Ovary (tissue), 9 donors: ENCODE data around the gene EPN3. TPM values are rescaled to one million over a fixed set of nuclear protein-coding genes. Genes with fewer than 3 reads are reported as not detected.

Source experiments
- DNase-seq, 5 donors: peaks; one replicate each; pipeline ENCODE4 v3.0.0-alpha.2; 2019 to 2020
- H3K27ac ChIP-seq, 2 donors: fragments of 200-600 bp; one replicate each; pipeline versions ENCODE4 v1.5.1 to v1.8.0; 2019 to 2022
- H3K27me3 ChIP-seq: fragments of 200-600 bp; one replicate; pipeline ENCODE4 v1.8.0; 2022
- H3K36me3 ChIP-seq: fragments of 200-600 bp; sonication (generic); one replicate; pipeline ENCODE4 v1.5.1; 2019
- H3K4me1 ChIP-seq: one replicate; pipeline ENCODE4 v1.8.1; 2013; ENCODE audit warnings: mild to moderate bottlenecking, moderate library complexity; ENCODE audit not compliant: insufficient read depth
- H3K4me3 ChIP-seq: fragments of 200-600 bp; sonication (generic); one replicate; pipeline ENCODE4 v1.5.1; 2017
- H3K9me3 ChIP-seq, 2 donors: fragments of 200-600 bp in 1 of 2; sonication (generic) in 1 of 2; one replicate each; pipeline versions ENCODE4 v1.5.1 to v1.8.1; 2013 to 2019; ENCODE audit warnings: mild to moderate bottlenecking in 1 of 2, moderate library complexity in 1 of 2
- EP300 ChIP-seq: sonication (generic); formaldehyde crosslinking; IDR thresholded peaks from one replicate; pipeline ENCODE4 v1.6.1; 2017; ENCODE audit warnings: antibody characterized with exemption
- POLR2A ChIP-seq: fragments of 450-650 bp; IDR thresholded peaks from one replicate; pipeline ENCODE4 v1.6.1; 2017; ENCODE audit warnings: antibody characterized with exemption, mild to moderate bottlenecking, moderate library complexity
- WGBS, 3 donors: extraction: QIAGEN DNeasy Blood & Tissue Kit in 1 of 3; methylation state at CpG; one replicate each; pipeline versions ENCODE4 v1.1.5 to v1.1.7; 2013 to 2017; 5-methylcytosine and 5-hydroxymethylcytosine counted together
- intact Hi-C, 4 donors: fragments of 100-400 bp; cut with DNase I; formaldehyde crosslinking; loops; one replicate each; pipeline versions ENCODE4 v1.11.0 to v1.15.1; 2022 to 2023
- polyA plus RNA-seq, 2 donors: library from polyadenylated mRNA; stranded (reverse); fragments of 200-250 nt in 1 of 2; fragments of 350-450 nt in 1 of 2; fragmentation: Illumina TruSeq in 1 of 2; extraction: RNeasy Lipid Tissue Mini Kit (QIAGEN cat#74804) in 1 of 2; gene quantifications; one replicate each; pipeline ENCODE4 v1.2.3, GENCODE V29; 2013 to 2014
- total RNA-seq, 7 donors: library from RNA; depleted of rRNA in 2 of 7; stranded (reverse); fragments of >200 nt in 2 of 7; fragmentation: NEBNext Ultra II Directional in 3 of 7; extraction: Animal tissue kit (Norgen Biotek cat#: 25700) in 3 of 7; gene quantifications; one replicate each; pipeline versions ENCODE4 v1.1.0 to v1.2.4, GENCODE V29; 2016 to 2023
- TF ChIP-seq, protein P1 (sequence below), 3 donors: fragments of 450-650 bp in 2 of 3; fragments of 200-600 bp in 1 of 3; IDR thresholded peaks; one replicate each; pipeline versions ENCODE4 v1.5.1 to v1.8.0; 2016 to 2022; ENCODE audit warnings: antibody characterized with exemption in 3 of 3, mild to moderate bottlenecking in 1 of 3
- donor health status: DM: no; HTN: no; CAD: no; lungs with moderate emphysema.
- donor health status: DM: no; HTN: no; CAD: no.
- donor health status: Bipolar disorder and iron deficiency.
- donor health status: DM: yes; HTN: yes; CAD: no.
- donor health status: DM: no; HTN: no; CAD: no.
- donor health status: DM: yes; HTN: yes; CAD: no.

EPN3 gene
- total and polyA plus RNA-seq, 9 donors: 6.2 to 33.4 (median 21.0) TPM

GRCh38 chr17:50499721-50500120 is 32.8 kb upstream of the EPN3 start:
- intact Hi-C loops: no loop called here
- TF ChIP-seq POLR2A (no peak), EP300 (no peak)
- TF ChIP-seq, protein P1, sequence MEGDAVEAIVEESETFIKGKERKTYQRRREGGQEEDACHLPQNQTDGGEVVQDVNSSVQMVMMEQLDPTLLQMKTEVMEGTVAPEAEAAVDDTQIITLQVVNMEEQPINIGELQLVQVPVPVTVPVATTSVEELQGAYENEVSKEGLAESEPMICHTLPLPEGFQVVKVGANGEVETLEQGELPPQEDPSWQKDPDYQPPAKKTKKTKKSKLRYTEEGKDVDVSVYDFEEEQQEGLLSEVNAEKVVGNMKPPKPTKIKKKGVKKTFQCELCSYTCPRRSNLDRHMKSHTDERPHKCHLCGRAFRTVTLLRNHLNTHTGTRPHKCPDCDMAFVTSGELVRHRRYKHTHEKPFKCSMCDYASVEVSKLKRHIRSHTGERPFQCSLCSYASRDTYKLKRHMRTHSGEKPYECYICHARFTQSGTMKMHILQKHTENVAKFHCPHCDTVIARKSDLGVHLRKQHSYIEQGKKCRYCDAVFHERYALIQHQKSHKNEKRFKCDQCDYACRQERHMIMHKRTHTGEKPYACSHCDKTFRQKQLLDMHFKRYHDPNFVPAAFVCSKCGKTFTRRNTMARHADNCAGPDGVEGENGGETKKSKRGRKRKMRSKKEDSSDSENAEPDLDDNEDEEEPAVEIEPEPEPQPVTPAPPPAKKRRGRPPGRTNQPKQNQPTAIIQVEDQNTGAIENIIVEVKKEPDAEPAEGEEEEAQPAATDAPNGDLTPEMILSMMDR (IDR thresholded peaks at IDR 0.05): no peak
- no peak overlapping the region for H3K4me3 ChIP-seq
- no peaks in the 10 kb centered on the region for H3K9me3 ChIP-seq
- no peaks in the 10 kb centered on the region for H3K36me3 ChIP-seq
- no peak for DNase-seq
- no peaks in the 10 kb centered on the region for H3K4me1 ChIP-seq
- H3K27me3 ChIP-seq: no peaks in the 10 kb centered on the region
- 95 to 97% (median 95%) methylated on average over 2 of the region's 2 CpGs for WGBS, 3 donors
- H3K27ac ChIP-seq: no peak overlapping the region

DNA sequence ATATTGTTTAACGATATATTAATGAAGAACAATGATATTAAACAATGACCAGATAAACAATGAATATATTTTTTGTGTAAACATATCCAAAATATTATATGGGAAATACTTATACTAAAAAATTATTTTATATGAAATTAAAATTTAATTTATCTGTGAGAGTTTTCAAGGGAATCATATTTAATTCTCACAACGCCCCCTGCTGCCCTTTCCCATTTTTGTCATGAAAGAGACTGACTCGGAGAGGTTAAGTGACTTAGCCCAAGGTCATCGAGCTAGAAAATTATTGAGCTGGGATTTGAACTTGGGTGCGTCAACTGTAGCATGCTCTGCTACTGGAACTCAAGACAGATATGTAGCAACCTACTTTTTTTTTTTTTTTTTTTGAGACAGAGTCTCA is 31.5 kb upstream of the EPN3 start:
- Histone ChIP-seq H3K4me1 (no peaks in the 10 kb centered on the region), H3K4me3 (no peak overlapping the region), H3K36me3 (no peaks in the 10 kb centered on the region), H3K9me3 (no peaks in the 10 kb centered on the region), H3K27ac (no peak overlapping the region), H3K27me3 (no peaks in the 10 kb centered on the region)
- DNase-seq: no peak
- TF ChIP-seq EP300: no peak
- TF ChIP-seq, protein P1 (IDR thresholded peaks at IDR 0.05): no peak
- TF ChIP-seq POLR2A: no peak
- intact Hi-C loops: no loop called here
- WGBS, 3 donors: 43 to 62% (median 51%) methylated on average over 5 of the region's 5 CpGs

GRCh38 chr17:50502301-50502990 is 30.1 kb upstream of the EPN3 start:
- H3K9me3 ChIP-seq: no peaks in the 10 kb centered on the region
- no peak overlapping the region for H3K4me3 ChIP-seq
- H3K27me3 ChIP-seq: no peaks in the 10 kb centered on the region
- no peaks in the 10 kb centered on the region for H3K36me3 ChIP-seq
- 84 to 92% (median 90%) methylated on average over 9 of the region's 9 CpGs for WGBS, 3 donors
- no peak for DNase-seq
- no peaks in the 10 kb centered on the region for H3K4me1 ChIP-seq
- intact Hi-C loops: no loop called here
- H3K27ac ChIP-seq: no peak overlapping the region
- TF ChIP-seq, protein P1 (IDR thresholded peaks at IDR 0.05): no peak
- TF ChIP-seq EP300 (no peak), POLR2A (no peak)

DNA sequence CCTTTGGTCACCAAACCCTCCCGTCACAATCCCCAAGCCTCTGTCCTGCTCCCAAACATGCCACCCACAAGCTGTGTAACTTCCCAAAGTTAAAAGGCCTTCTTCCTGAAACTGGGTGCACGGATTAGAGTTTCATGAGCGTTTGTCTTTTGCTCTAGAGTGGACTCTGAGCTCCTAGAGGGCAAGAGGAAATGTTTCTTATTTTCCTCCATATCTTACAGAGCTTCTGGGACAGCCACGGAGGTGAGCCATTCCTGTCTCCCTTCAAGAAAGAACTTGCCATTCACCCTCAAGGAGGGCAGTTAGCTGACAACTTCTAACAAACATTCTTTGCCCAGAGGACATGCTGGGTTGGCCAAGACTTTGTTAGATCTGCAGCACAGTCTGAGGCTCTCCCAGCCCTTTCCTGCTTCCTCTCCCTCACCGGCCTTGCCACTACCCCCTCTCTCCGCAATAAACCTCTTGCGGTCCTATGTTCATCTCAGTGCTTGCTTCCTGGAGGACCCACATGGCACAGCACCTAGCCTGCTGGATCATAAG is 26.9 kb upstream of the EPN3 start:
- Histone ChIP-seq H3K9me3 (no peaks in the 10 kb centered on the region), H3K27ac (no peak overlapping the region), H3K27me3 (no peaks in the 10 kb centered on the region), H3K4me1 (peaks cover 4% of the 10 kb centered on the region), H3K36me3 (no peaks in the 10 kb centered on the region), H3K4me3 (no peak overlapping the region)
- intact Hi-C loops: loop anchor here in 1 of 4 donors (5.0 kb wide), 1 partner anchor 37 kb away; no protein-coding TSS in a partner anchor
- 81 to 85% (median 84%) methylated on average over 7 of the region's 7 CpGs for WGBS, 3 donors
- TF ChIP-seq, protein P1 (IDR thresholded peaks at IDR 0.05): no peak
- no peak for TF ChIP-seq POLR2A
- no peak for TF ChIP-seq EP300
- DNase-seq: no peak
